Caco-2 (cell line): ENCODE data around the gene LAMC2. TPM values are rescaled to one million over a fixed set of nuclear protein-coding genes. Genes with fewer than 3 reads are reported as not detected.
"Not testable (repeated sequence)": the region's sequence is repeated elsewhere in the genome, so short reads cannot be mapped to it uniquely, and the experiment has no call there.

Experiments
- BruUV-seq: library from RNA; stranded (reverse); fragments of 400-500 nt; replicated peaks from 2 replicates; lab custom pipeline; 2021; lab: Mats Ljungman, UMichigan
- CTCF ChIA-PET: fragments of 300-600 bp; sonication (Branson Sonifier 250); formaldehyde crosslinking; loops from one replicate; lab custom pipeline; 2022; ENCODE audit warnings: antibody characterized with exemption; lab: Charles Lee
- POLR2A ChIA-PET: fragments of 300-600 bp; sonication (Branson Sonifier 250); formaldehyde crosslinking; loops from one replicate; lab custom pipeline; 2022; ENCODE audit warnings: antibody characterized with exemption; lab: Charles Lee
- DNase-seq, 2 experiments: peaks; one replicate each; pipeline versions ENCODE4 v3.0.0 to v3.0.0-alpha.2; 2020 to 2022
- H3K27me3 ChIP-seq: replicated peaks from 2 replicates; pipeline ENCODE4 v1.6.0; 2011; ENCODE audit warnings: low read length; ENCODE audit not compliant: control insufficient read depth, insufficient read depth
- H3K36me3 ChIP-seq: 2 replicates; pipeline ENCODE4 v1.5.1; 2011; ENCODE audit warnings: low read length; ENCODE audit not compliant: control insufficient read depth, insufficient read depth
- H3K4me1 ChIP-seq: fragments of 250-450 bp; sonication (Bioruptor Pico); 2 replicates; pipeline ENCODE4 v1.5.1; 2020; ENCODE audit warnings: mild to moderate bottlenecking
- H3K4me3 ChIP-seq: 2 replicates; pipeline ENCODE4 v1.5.1; 2011; ENCODE audit warnings: low read depth, mild to moderate bottlenecking, control low read depth, low read length
- H3K9me3 ChIP-seq: fragments of 250-450 bp; sonication (Bioruptor Pico); 2 replicates; pipeline ENCODE4 v1.5.1; 2020; ENCODE audit warnings: mild to moderate bottlenecking, moderate library complexity
- H3K27ac Mint-ChIP-seq: one replicate; pipeline ENCODE4 v1.8.0; 2022; ENCODE audit warnings: mixed read lengths; ENCODE audit not compliant: unreplicated experiment
- H3K27me3 Mint-ChIP-seq: one replicate; pipeline ENCODE4 v1.8.0; 2022; ENCODE audit warnings: mixed read lengths; ENCODE audit not compliant: insufficient read depth, unreplicated experiment
- H3K36me3 Mint-ChIP-seq: one replicate; pipeline ENCODE4 v1.8.0; 2022; ENCODE audit warnings: mild to moderate bottlenecking, mixed read lengths; ENCODE audit not compliant: insufficient read depth, unreplicated experiment
- H3K4me1 Mint-ChIP-seq: one replicate; pipeline ENCODE4 v1.8.0; 2022; ENCODE audit warnings: low read depth, mixed read lengths; ENCODE audit not compliant: unreplicated experiment
- H3K4me3 Mint-ChIP-seq: one replicate; pipeline ENCODE4 v1.8.0; 2022; ENCODE audit warnings: mild to moderate bottlenecking, moderate library complexity, mixed read lengths; ENCODE audit not compliant: unreplicated experiment
- H3K9me3 Mint-ChIP-seq: one replicate; pipeline ENCODE4 v1.8.0; 2022; ENCODE audit warnings: mixed read lengths; ENCODE audit not compliant: unreplicated experiment
- CTCF ChIP-seq, 2 experiments: fragments of 200-600 bp in 1 of 2; IDR thresholded peaks; 1 replicate in 1 of 2; 2 replicates in 1 of 2; pipeline versions ENCODE4 v1.5.1 to v1.8.0; 2011 to 2022; ENCODE audit warnings: antibody characterized with exemption in 1 of 2, control low read depth in 1 of 2, inconsistent platforms in 1 of 2, low read depth in 1 of 2, low read length in 1 of 2, mild to moderate bottlenecking in 1 of 2, moderate library complexity in 1 of 2; ENCODE audit not compliant: insufficient read depth in 1 of 2, severe bottlenecking in 1 of 2, unreplicated experiment in 1 of 2
- intact Hi-C: fragments of 100-400 bp; cut with micrococcal nuclease; formaldehyde crosslinking; loops from one replicate; pipeline ENCODE4 v1.10.0; 2022; ENCODE audit not compliant: unreplicated experiment
- total RNA-seq: library from RNA; stranded (reverse); gene quantifications from 2 replicates; pipeline ENCODE4 v1.2.3, GENCODE V29; 2022

Gene LAMC2
- total RNA-seq, 1 experiment from 2014 or later = 34.9 TPM

- BruUV-seq = no TSS peak
- Mint-ChIP-seq H3K27me3 (no peaks in the 10 kb centered on the region), H3K4me3 (no peak overlapping the region), H3K27ac (no peak overlapping the region), H3K9me3 (no peaks in the 10 kb centered on the region), H3K4me1 (peaks cover 7% of the 10 kb centered on the region), H3K36me3 (peaks cover 43% of the 10 kb centered on the region)
- Histone ChIP-seq H3K9me3 (no peaks in the 10 kb centered on the region), H3K36me3 (no peaks in the 10 kb centered on the region; the same call in 1 of the 2 replicates), H3K27me3 (no peaks in the 10 kb centered on the region), H3K4me3 (no peak overlapping the region), H3K4me1 (peaks cover 19% of the 10 kb centered on the region)
- ChIA-PET POLR2A (no interaction called here), CTCF (no interaction called here)
- no peak for TF ChIP-seq CTCF (IDR thresholded peaks at IDR 0.05; ENCODE audit: insufficient read depth in 1 of 2, low read depth in 1 of 2, low read length in 1 of 2, severe bottlenecking in 1 of 2, unreplicated experiment in 1 of 2)
- intact Hi-C loops = no loop called here
- DNase-seq = no peak
Measured at GRCh38 chr1:183240526-183240825, 54.4 kb downstream of the LAMC2 start.

- POLR2A ChIA-PET, BruUV-seq, H3K9me3 Mint-ChIP-seq, H3K4me3 ChIP-seq, H3K4me1 Mint-ChIP-seq, intact Hi-C loops, H3K4me3 Mint-ChIP-seq, H3K36me3 ChIP-seq, H3K27me3 Mint-ChIP-seq, H3K9me3 ChIP-seq, H3K27me3 ChIP-seq, H3K27ac Mint-ChIP-seq, DNase-seq: not testable (repeated sequence)
- H3K4me1 ChIP-seq = peaks cover 16% of the 10 kb centered on the region
- peaks cover 41% of the 10 kb centered on the region for H3K36me3 Mint-ChIP-seq
- CTCF ChIA-PET = interaction anchor here (0.7 kb wide), 2 partner anchors 42 to 1139 kb away, joined by 3 to 5 read pairs; no protein-coding TSS in a partner anchor
Measured at GRCh38 chr1:183240853-183241252, 54.8 kb downstream of the LAMC2 start.

- TF ChIP-seq CTCF (IDR thresholded peaks at IDR 0.05; ENCODE audit: insufficient read depth in 1 of 2, low read depth in 1 of 2, low read length in 1 of 2, severe bottlenecking in 1 of 2, unreplicated experiment in 1 of 2) = no peak
- H3K9me3 Mint-ChIP-seq = no peaks in the 10 kb centered on the region
- intact Hi-C loops = no loop called here
- no peak overlapping the region for H3K4me3 Mint-ChIP-seq
- Histone ChIP-seq H3K27me3 (no peaks in the 10 kb centered on the region), H3K9me3 (no peaks in the 10 kb centered on the region), H3K4me1 (peaks cover 9% of the 10 kb centered on the region), H3K4me3 (no peak overlapping the region), H3K36me3 (no peaks in the 10 kb centered on the region)
- ChIA-PET POLR2A (no interaction called here), CTCF (interaction anchor here (0.7 kb wide), 2 partner anchors 41 to 1138 kb away, joined by 3 to 5 read pairs; no protein-coding TSS in a partner anchor)
- no peaks in the 10 kb centered on the region for H3K27me3 Mint-ChIP-seq
- no peak overlapping the region for H3K27ac Mint-ChIP-seq
- no TSS peak for BruUV-seq
- no peak for DNase-seq
- no peaks in the 10 kb centered on the region for H3K4me1 Mint-ChIP-seq
- H3K36me3 Mint-ChIP-seq = peaks cover 41% of the 10 kb centered on the region
Measured at GRCh38 chr1:183241471-183241870, 55.4 kb downstream of the LAMC2 start.

GRCh38 chr1:183242556-183242955 lies 56.5 kb downstream of the LAMC2 start:
- peaks cover 36% of the 10 kb centered on the region for H3K36me3 Mint-ChIP-seq

More at GRCh38 chr1:183242556-183242955, 56.5 kb downstream of the LAMC2 start:
- no peaks in the 10 kb centered on the region for H3K4me1 Mint-ChIP-seq
- ChIA-PET CTCF (no interaction called here), POLR2A (no interaction called here)
- H3K27me3 ChIP-seq = no peaks in the 10 kb centered on the region
- no peak for DNase-seq
- no peak for TF ChIP-seq CTCF (IDR thresholded peaks at IDR 0.05; ENCODE audit: insufficient read depth in 1 of 2, low read depth in 1 of 2, low read length in 1 of 2, severe bottlenecking in 1 of 2, unreplicated experiment in 1 of 2)
- H3K27me3 Mint-ChIP-seq = no peaks in the 10 kb centered on the region
- no TSS peak for BruUV-seq
- H3K9me3 Mint-ChIP-seq = no peaks in the 10 kb centered on the region
- no peaks in the 10 kb centered on the region for H3K4me1 ChIP-seq
- H3K9me3 ChIP-seq = no peaks in the 10 kb centered on the region
- H3K27ac Mint-ChIP-seq = no peak overlapping the region
- H3K4me3 ChIP-seq = no peak overlapping the region
- H3K36me3 ChIP-seq = no peaks in the 10 kb centered on the region
- intact Hi-C loops = no loop called here
- no peak overlapping the region for H3K4me3 Mint-ChIP-seq
